Measurements from ENCODE around the gene CENPU.

DNA sequence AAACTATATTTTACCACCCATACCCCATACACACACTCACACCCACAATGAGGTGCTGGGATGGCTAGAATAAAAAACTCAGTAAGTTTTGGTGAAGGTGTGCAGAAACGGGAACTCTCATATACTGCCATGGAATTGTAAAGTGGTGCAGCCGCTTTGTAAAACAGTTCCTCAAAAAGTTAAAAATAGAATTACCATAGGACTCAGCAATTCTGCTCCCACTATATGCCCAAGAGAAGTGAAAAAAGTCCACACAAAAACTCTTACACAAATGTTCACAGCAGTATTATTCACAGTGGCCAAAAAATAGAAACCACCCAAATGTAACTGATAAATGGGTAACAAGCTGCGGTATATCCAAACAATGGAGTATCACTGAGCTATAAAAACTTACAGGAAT lies 6.5 kb downstream of the CENPU start:
- no peak for TF ChIP-seq POLR2AphosphoS5 (IDR thresholded peaks at IDR 0.05)
- TF ChIP-seq POLR2A (IDR thresholded peaks at IDR 0.05): no peak
- TF ChIP-seq, protein P1, sequence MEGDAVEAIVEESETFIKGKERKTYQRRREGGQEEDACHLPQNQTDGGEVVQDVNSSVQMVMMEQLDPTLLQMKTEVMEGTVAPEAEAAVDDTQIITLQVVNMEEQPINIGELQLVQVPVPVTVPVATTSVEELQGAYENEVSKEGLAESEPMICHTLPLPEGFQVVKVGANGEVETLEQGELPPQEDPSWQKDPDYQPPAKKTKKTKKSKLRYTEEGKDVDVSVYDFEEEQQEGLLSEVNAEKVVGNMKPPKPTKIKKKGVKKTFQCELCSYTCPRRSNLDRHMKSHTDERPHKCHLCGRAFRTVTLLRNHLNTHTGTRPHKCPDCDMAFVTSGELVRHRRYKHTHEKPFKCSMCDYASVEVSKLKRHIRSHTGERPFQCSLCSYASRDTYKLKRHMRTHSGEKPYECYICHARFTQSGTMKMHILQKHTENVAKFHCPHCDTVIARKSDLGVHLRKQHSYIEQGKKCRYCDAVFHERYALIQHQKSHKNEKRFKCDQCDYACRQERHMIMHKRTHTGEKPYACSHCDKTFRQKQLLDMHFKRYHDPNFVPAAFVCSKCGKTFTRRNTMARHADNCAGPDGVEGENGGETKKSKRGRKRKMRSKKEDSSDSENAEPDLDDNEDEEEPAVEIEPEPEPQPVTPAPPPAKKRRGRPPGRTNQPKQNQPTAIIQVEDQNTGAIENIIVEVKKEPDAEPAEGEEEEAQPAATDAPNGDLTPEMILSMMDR (IDR thresholded peaks at IDR 0.05): no peak

Measured in transverse colon (tissue), 4 donors.